HG03460 (cell line): ENCODE data around the gene MUC2.

Experiments
- ATAC-seq: cut with Tn5 transposase; IDR thresholded peaks from one replicate; pipeline ENCODE4 v1.9.1; 2021; ENCODE audit not compliant: unreplicated experiment

The MUC2 gene

DNA sequence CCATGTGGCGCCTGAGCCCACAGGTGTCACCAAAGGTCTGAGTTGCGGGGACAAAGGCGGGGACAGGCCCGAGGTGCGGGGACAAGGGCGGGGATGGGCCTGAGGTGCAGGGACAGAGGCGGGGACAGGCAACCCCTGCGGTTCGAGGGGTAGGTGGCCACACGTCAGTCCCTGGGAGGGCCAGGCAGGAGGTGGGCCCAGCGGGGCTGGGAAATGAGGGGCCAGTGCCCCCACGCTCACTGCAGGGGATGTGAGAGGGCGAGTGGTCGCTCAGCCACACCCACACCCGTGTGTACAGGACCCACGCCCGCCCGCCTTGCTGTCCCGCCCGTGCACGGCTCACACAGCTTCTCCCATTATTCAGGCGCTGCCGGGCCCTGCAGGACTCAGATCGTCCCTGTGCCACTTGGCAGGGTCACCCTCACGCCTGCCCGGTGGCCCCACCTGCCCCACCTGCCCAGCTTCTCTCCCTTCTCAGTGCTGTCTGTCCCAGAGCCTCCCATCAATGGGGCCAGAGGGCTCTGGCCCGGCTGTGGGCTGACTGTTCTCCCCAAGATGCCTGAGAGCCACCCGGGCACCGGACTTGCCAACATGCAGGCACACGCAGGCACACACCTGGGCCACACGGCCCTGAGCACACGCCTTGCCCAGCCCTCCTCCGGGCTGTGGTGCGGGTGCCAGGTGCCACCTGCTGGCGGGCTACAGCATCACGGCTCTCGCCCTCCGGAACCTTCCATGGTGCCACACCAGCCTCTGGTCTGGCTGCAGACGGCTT is 23.9 kb upstream of the MUC2 start:
- ATAC-seq = no peak

DNA sequence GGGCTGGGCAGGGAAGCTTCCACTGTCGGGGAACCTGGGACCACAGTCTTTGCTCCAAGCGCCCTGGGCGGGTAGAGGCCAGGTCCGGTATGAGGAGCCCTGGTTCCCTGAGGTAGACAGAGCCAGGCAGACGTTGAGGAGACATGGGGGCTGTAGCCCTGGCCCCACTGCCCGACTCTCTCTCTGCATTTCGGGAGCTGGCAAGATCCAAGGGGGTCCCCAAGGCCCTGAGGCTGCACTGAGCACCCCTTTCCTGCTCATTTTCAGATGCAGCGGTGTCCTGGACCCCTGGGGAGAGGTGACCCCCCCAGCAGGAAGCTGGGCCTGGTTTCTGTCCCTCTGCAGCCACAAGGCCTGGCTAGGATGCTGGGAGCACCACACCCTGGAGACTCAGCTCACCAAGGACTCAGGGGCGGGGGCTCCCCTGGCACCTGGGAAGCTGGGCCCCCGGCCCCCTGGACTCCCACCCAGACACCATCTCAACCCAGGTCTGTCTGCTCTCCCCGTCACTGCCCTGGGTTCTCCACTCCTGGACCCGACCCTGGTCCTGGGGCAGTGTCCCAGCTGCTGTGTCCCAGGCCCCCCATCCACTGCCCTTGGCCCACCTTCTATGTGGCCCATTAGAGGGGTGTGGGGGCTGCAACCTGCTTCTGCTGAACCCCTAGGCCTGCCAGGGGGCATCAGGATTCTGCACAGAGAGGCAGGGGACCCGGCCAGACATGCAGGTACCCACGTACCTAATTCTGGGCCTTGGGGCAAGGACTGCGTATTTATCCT is 23.1 kb upstream of the MUC2 start:
- no peak for ATAC-seq

DNA sequence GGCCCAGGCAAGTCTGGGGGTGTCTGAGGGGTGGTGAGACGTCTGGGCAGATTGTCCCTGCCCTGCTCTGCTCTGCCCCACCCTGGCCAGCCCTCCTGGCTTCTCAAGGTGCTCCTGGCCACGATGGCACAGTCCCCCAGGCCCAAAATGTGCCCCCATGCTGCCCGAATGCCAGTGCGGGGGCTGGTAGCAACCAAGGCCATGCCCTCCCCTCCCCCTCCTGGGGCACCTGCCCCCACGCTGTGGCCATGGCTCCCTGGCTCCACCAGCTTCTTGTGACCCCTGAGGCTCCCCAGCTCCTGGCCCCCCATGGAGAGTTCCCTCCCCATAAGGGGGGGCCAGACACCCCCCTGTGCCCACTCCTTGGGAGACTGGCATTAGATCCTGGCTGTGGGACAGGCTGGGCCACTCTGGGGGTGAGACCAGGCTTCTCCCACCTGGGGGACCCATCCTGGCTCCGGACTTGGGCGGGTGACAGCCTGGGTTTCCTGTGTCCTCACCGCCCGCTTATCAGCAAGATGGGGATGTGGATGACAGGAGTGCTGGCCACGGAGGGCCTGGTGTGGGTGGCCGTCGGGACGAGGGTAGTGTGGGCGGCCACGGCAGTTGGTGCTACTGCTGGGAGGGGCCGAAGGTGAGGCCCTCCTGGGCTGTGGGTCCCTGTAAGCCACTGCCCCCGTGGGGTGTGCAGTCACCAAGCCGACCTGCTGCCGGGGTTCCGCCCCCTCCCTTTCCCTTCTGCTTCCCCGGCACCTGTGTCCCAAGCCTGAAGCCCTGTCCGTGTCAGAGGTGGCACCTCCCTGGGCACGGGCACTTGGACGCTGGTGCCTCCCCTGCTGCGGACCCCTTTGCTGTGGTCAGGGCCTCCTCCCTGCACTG is 22.3 kb upstream of the MUC2 start:
- ATAC-seq = no peak

DNA sequence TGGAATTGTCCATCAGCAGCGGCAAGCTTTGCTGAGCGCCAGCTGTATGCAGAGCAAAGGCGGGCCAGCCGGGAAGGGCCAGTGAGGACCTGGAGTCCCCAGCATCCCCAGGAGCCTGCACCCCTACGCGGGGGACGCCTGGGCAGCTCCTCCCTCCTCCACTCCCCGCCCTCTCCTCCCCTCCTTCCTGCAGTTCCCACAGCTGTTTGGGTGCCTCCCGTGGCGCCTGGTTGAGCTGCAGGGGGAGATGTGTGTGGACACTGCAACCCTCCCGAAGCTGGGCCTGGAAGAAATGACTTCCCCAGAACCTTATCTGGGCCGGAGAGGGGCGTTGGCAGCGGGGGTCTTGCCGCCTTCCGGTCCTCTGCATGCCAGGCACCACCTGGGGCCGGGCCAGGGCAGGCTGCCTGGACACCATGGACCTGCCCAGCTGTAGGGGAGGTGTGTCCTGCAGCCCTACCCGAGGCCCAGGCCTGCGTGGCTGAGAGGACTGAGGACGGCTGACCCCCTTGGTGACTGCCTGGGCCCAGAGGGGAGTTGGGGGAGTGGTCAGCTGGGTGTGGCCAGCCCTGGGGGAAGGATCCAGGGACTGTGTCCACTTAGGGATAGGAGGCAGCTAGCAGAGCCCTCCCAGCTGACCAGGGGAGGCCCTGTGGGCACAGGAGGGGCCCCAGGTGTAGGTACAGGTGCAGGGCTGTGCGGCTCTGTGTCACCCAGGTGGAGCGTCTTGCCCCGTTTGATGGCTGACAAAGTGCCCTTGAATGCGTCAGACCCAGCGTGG is 21.4 kb upstream of the MUC2 start:
- no peak for ATAC-seq

DNA sequence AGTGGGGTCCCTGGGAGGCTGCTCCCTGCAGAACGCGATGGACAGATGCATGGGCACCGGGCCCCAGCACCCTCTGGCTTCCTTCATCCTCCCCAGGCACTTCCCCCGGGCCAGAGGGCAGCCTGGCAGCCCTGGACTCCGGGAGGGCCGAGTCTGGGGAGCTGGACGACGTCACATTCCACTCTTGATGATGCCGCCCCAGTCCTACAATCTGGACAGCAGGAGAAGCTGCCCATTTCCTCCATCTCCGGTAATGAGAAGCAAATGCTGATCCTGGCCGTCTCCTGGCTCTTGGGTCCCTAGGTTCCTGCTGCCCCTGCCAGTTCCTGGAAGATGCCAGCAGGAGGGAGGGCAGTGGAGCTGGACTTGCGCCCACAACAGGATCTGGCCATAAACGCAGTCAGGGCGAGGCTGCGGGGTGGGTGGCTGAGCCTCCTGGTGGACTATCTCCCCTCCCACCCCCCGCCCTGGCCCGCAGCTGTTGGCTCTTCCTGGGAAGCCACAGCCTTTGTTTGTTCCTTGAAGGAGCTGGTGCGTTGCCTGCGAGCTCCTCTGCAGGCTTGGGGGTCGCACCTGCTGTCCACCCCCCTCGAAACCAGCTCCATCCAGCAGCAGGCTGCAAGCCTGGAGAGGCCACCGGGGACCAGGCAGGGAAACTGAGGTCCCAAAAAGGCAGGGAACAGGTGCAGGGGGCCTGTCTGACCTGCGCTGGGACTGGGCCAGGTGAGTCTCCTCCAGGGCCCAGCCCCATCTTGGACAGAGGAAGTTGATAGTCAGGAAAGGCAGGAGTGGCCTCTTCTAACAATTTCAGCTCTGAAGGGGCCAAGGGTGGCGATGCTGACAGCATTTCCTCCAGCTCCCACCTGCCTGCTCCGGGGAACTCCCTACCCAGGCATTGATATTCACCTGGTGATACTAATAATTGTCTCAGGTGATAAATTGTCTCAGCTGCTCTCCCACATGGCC is 20.2 kb upstream of the MUC2 start:
- no peak for ATAC-seq

DNA sequence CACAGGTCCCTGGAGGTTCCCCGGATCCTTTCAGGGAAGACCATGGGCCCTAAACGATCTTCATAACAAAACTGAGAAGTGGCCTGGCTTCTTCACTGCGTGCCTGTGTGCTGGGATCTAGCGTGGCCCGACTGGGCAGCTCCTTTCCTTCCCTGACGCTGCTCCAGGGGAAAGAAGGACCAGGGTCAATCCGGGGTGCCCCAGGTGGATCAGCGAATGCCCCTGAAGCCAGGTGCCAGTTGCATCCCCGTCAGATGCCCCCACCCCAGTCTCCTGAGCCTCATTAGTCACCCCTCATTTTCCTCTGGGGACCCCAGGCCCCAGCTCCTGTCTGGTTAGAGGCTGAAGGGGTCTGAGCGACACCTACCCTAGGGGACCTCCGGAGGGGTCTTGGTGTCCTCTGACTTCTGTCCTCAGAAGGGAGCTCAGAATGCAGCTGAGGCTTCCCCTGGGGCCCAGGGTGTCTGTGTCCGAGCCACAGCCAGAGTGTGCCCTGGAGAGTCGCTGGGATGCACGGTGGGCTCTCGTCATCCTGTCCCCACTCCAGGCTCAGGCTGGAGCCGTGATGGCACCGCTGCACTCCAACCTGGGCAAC is 19.5 kb upstream of the MUC2 start:
- no peak for ATAC-seq

DNA sequence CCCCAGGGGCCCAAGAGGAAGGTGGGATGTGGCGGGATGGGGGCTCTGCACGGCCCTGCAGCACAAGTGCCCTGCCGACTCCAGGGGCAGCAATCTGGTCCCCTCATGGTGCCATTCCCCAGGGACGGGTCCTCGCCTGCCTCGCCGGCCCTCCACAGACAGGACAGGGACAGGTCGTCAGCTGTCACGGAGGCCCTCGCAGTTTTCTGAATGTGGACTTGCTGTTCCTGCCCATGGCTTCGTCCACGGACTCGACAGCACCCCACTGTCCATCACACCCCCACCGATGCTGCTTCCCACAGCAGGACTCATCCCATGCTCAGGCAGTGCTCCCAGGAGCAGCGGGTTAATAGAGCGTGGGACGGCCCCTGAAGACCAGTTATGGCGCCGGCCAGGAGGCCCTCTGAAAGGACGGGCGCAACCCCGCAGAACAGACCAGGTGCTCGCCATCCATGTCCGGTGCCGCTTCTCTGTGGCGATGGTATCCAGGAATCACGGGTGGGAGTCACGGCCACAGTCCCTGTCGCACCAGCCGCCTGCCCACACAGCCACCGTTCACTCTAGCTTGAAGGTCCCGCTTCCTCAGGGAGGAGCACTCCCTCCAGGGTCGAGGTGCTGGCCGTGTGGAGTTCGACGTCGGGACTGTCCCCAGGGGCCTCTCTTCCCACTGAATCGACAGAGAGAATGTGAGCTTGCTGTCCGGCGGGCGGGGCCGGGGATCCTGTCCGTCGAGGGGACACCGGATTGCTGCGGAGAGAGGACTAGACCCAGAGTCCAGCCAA is 18.5 kb upstream of the MUC2 start:
- no peak for ATAC-seq

DNA sequence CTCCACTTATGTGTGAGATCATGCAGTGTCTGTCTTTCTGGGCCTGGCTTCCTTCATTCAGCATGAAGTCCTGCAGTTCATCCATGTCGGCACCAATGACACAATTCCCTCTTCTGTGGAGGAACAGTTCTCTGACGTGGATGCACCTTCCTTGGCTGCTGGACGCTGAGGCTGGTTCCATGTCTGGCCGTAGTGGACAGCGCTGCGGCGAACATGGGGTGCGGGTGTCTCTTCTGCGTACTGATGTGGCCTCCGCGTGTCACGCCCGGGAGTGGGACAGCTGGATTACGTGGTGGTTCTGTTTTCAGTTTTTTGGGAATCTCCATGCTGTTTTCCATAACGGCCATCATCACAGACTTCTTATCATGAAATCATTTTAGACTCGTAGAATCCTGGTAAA is 16.9 kb upstream of the MUC2 start:
- ATAC-seq = no peak

DNA sequence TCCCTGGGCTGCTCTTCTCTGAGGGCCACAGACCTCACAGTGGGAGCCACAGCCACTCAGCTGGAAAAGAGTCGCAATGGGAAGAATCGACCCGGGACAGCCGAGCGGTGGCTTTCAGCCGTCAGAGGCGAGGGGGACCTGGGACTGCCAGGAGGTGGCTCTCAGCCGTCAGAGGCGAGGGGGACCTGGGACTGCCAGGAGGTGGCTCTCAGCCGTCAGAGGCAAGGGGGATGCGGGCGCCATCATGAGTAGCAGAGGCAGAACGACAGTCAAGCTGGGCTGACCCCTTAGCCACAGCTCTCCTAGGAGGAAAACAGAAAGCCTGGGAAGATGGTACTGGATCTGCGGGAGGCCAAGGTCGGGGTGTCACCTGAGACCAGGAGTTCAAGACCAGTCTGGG is 14.9 kb upstream of the MUC2 start:
- no peak for ATAC-seq

DNA sequence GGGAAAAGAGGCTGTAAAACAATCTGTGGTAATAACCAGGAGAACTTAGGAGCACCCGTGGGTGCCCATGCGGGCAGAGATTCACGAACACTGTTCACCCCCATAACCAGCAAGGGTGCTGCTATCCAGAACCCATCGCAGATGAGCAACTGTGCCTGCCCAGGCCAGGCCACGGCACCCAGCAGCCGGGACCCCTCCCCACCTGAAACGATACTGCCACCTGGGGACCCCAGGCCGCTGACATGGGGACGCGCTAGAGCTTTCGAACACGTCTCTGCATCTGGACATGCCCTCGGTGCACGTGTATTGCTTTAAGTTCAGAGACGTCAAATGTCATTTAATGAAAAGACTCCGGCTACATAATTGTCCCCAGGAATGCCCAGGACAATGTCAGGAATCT is 14.3 kb upstream of the MUC2 start:
- no peak for ATAC-seq

DNA sequence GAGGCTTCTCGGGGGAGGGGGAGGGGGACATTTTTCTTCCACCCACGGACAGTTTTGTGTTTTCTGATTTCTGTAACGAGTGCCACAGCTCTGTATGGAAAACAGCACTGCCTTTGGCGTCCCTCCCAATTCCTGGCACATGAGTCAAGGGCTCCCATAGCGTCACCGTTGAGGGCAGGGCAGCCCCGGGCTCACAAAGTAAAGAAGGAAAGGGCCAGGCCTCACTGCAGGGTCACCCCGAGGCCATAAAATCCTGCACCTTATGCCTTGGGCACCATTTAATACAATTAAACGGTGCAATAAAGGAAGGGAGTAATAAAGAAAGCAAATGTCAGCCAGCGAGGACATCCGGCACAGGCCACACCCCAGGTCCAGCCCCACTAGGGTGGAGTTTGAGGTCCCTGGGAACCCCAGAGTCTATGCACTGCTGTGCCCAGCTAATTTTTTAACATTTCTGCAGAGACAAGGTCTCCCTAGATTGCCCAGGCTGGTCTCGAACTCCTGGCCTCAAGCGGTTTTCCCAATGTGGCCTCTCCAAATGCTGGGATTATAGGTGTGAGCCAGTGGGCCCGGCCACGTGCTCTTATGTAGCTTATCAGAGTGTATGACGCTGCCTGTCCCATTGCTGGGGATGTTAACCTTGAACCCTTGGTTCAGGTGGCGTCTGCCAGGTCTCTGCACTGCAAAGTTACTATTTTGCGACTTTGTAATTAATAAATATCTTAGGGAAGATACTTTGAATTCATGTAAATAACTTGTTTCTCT is 13.6 kb upstream of the MUC2 start:
- ATAC-seq = no peak

DNA sequence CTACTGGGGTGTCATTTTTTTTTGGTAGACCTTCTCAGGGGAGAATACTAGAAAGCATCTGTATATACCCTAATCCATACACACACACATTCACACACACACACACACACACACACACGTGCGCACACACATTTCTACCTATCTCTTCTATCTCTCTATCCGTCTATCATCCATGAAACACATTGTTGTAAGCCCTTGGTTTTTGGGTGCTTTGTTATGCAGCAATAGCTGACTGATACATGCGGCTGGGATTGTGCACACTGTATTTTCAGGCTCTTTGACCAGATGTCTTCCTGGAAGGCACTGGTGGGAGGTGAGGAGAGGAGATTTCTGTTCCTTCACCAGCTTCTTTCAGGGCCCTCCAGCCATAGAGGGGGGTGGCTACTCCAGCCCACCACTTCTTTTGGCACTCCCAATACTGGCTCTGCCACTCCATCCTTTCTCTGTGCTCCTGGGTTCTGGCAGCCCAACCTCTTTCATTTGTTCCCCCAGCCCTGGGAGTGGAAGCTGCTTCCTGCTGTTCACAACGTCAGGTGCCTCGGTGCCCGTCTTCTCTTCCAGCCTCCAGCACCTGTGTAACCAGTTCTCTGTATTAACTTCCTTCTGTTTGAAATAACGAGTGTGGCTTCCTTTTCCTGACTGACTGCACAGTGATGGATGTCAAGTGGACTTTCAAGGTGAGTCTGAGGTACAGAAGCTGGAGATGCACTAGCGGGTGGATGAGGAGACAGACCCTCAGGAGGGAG is 12.4 kb upstream of the MUC2 start:
- ATAC-seq = no peak

DNA sequence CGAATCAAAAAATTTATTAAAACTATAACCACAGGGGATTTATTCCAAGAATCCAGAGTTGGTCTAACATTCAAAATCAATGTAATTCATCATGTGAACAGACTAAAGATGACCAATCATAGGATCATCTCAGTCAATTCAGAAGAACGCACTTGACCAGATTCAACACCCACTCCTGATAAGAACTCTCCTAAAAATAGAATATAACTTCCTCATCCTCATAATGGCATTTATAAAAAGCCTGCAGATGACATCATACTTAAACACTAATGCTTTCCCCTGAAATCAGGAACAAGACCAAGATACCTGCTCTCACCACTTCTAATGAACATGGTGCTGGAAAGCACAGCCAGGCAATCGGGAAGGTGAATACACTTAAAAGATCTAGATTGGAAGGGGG is 10.5 kb upstream of the MUC2 start:
- ATAC-seq = no peak

DNA sequence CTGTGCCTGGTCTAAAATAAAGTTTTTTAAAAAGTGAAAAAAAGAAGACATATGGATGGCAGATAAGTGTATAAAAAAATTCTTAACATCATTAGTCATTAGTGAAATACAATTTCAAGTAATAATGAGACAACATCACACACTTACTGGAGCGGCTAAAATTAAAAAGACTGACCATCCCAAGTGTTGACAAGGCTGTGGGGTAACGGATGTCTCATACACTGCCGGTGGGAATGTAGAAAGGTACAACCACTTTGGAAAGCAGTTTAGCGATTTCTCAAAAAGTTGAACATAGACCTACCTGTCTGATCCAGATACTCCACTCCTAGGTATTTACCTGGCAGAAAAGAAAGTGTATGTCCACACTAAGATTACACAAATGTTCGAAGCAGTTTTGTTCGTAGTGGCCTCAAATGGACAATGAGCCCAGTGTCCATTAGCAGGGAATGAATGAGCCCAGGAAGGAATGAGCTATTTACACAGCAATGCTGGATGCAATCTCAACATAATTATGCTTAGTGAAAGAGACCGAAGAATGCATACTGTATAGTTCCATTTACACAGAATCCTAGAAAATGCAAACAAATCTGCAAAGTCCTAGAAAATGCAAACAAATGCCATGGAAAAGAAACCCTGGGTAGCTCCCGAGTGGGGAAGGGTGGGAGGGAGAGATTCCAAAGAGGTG is 6.7 kb upstream of the MUC2 start:
- ATAC-seq = no peak

DNA sequence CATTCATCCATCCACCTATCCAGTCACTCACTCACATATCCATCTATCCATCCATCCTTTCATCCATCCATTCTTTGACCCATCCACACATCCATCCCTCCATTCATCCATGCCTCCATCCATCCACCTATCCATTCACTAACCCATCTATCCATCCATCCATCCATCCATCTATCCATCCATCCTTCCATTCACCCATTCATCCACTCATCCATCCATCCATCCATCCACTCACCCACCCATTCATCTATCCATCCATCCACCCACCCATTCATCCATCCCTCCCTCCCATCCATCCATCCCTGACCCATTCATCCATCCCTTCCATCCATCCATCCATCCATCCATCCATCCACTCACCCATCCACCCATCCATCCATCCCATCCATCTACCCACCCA is 4.9 kb upstream of the MUC2 start:
- ATAC-seq = no peak

DNA sequence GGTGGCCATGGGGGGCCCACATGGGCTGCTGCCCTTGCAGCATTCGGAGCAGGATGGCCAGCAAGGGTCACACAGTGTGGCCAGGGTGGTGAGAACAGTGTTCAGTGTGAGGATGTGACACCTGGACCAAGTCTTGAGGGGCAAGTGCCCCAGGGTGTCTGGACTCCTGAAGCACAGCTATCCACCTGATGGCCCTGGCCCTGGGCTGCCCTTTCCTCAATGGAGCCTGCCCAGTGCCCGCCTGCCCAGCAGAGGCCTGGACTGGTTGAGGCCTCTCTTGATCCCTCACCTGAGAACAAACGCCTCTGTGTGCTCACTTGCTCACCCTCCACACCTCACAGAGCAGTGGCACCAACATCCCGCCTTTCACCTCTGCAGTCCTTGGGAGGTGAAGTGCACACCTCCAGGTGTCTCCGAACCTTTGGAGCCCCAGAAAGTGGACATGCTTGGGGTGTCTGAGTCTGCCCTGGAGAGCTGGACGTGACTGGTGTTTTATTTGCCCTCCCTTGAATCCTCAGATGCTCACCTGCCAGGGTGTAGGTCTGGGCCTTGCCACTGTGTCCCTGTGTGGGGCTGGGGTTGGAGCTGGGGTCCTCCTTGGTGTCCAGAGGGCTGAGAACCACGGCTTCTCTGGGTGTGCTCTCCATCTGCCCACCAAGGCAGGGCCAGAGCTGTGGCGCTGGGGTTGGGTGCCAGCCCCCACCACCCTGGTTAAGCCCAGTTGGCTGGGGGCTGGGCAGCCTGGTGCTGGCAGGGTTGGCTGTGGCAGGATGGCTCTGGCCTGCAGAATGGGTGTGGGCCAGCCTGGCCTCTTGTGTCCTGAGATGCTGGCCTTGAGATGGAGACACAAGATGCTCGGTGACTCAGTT is 3.8 kb upstream of the MUC2 start:
- no peak for ATAC-seq
